ENCODE data around the gene TMEM176B. TPM values are rescaled to one million over a fixed set of nuclear protein-coding genes. Genes with fewer than 3 reads are reported as not detected.

Gene TMEM176B
- total RNA-seq, 3 donors from 2014 or later = 210 to 401 (median 338) TPM

DNA sequence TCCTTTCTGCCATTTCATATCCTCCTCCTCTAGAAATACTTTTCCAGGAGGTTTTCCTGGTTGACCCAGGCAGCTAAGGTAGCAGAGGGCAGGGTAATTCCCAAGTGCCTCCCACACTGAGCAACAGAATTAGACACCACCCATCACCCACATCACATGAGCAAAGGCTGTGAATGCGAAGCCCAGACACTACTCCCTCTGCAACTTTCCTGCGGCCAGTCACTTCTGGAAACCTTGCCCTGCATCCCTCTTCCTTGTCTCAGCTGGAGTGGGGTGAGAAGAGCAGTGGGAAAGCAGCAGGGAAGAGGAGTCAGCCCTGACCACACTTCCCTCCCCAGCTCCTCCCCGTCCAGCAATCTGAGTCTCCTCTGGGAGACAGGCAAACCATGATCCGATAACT is 15.2 kb downstream of the TMEM176B start:
- intact Hi-C loops (cut with DNase I, micrococcal nuclease) = no loop called here
- TF ChIP-seq CTCF (IDR thresholded peaks at IDR 0.05) = no peak
- DNase-seq (peak in 2 of 3 donors; percentile 67 to 84), ATAC-seq (peak; percentile 81)
- Histone ChIP-seq H3K9me3 (no peaks in the 10 kb centered on the region), H3K4me1 (ENCODE audit: low read depth) (peaks cover 43% of the 10 kb centered on the region), H3K4me3 (no peak overlapping the region), H3K36me3 (ENCODE audit: low read depth) (no peaks in the 10 kb centered on the region)

GRCh38 chr7:150784120-150784736 is 15.9 kb downstream of the TMEM176B start:
- peak; percentile 91 for ATAC-seq
- Histone ChIP-seq H3K4me3 (no peak overlapping the region), H3K9me3 (no peaks in the 10 kb centered on the region), H3K4me1 (ENCODE audit: low read depth) (peaks cover 43% of the 10 kb centered on the region), H3K36me3 (ENCODE audit: low read depth) (no peaks in the 10 kb centered on the region)
- intact Hi-C loops (cut with DNase I, micrococcal nuclease) = no loop called here
- TF ChIP-seq CTCF (IDR thresholded peaks at IDR 0.05) = no peak
- DNase-seq = peak; percentile 72 to 86 (median 75)

DNA sequence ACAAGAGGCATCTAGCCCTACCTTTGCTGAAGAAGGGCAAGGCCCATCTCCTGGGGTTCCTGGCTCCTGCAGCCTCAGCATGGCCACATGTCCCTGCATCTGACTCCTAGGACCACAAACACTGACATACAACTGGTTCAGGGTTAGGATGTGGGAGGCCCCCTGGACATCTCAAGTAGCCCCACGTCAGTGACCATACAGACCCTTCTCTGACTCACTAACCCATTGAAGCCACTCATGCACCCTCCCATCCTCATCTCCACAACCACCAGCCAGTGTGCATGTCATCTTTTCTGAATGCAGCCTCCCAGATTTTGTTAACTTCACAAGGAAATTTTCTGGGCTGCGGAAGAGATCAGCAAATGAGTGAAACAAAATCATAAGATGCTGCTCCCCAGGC is 18.2 kb downstream of the TMEM176B start:
- Histone ChIP-seq H3K4me1 (ENCODE audit: low read depth) (peaks cover 31% of the 10 kb centered on the region), H3K9me3 (no peaks in the 10 kb centered on the region), H3K4me3 (no peak overlapping the region), H3K36me3 (ENCODE audit: low read depth) (no peaks in the 10 kb centered on the region)
- intact Hi-C loops (cut with DNase I, micrococcal nuclease) = no loop called here
- no peak for ATAC-seq
- no peak for DNase-seq
- TF ChIP-seq CTCF (IDR thresholded peaks at IDR 0.05) = no peak

DNA sequence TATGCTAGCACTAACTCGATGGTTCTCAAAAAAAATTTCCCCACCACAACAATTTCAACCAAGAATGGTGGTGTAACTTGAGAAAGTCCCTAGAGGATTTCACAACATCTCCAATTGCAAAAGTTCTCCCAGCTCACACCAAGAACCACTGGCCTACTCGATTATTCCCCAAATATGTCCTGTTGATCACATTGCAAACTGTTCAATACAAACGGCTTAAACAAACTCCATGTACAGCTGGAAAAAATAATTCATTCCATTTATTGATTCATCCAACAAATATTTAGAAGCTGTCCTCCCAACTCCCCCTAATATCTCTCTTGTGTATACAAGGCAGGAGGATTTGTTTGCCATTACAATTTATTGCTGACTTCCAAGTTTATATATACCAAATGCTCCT is 19.1 kb downstream of the TMEM176B start:
- ATAC-seq = no peak
- no peaks in the 10 kb centered on the region for H3K9me3 ChIP-seq
- H3K4me3 ChIP-seq = no peak overlapping the region
- TF ChIP-seq CTCF (IDR thresholded peaks at IDR 0.05) = no peak
- intact Hi-C loops (cut with DNase I, micrococcal nuclease) = no loop called here
- no peaks in the 10 kb centered on the region for H3K36me3 ChIP-seq (ENCODE audit: low read depth)
- DNase-seq = no peak
- peaks cover 28% of the 10 kb centered on the region for H3K4me1 ChIP-seq (ENCODE audit: low read depth)

GRCh38 chr7:150780292-150780691 is 19.9 kb downstream of the TMEM176B start:
- no peak for ATAC-seq
- peaks cover 21% of the 10 kb centered on the region for H3K4me1 ChIP-seq (ENCODE audit: low read depth)

More at GRCh38 chr7:150780292-150780691, 19.9 kb downstream of the TMEM176B start:
- Histone ChIP-seq H3K9me3 (no peaks in the 10 kb centered on the region), H3K36me3 (ENCODE audit: low read depth) (no peaks in the 10 kb centered on the region), H3K4me3 (no peak overlapping the region)
- intact Hi-C loops (cut with DNase I, micrococcal nuclease) = no loop called here
- TF ChIP-seq CTCF (IDR thresholded peaks at IDR 0.05) = no peak
- no peak for DNase-seq

Measured in mucosa of descending colon (tissue), 3 donors.